ENCODE results near the gene JKAMP. TPM values are rescaled to one million over a fixed set of nuclear protein-coding genes. Genes with fewer than 3 reads are reported as not detected.

JKAMP gene
- total RNA-seq, 2 donors from 2014 or later, result 31.6 to 31.7 TPM

DNA sequence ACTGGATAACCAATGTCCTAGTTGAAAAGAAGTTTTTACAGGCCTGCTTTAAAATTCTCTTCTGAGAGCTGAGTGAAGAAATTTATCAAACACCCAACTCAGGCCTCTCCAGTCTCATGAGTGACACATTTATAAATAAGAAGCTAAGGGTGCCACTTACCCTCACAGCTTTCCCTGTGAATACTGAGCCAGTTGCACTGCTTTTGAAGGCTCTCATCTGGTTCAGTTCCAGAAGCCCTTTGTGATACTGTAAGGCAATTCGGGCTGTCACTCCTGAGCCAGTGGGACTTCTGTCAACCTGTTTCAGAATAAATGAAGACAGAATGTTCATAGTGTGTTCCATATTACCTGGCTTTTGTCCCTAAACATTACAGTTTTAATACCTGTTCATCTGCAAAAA, 8.6 kb upstream of the JKAMP start:
- peak; percentile 80 to 82 for ATAC-seq
- DNase-seq, result no peak
- intact Hi-C loops (cut with DNase I), result no loop called here

GRCh38 chr14:59478540-59478939, 5.8 kb upstream of the JKAMP start:
- DNase-seq (no peak), ATAC-seq (no peak)
- intact Hi-C loops (cut with DNase I), result no loop called here

DNA sequence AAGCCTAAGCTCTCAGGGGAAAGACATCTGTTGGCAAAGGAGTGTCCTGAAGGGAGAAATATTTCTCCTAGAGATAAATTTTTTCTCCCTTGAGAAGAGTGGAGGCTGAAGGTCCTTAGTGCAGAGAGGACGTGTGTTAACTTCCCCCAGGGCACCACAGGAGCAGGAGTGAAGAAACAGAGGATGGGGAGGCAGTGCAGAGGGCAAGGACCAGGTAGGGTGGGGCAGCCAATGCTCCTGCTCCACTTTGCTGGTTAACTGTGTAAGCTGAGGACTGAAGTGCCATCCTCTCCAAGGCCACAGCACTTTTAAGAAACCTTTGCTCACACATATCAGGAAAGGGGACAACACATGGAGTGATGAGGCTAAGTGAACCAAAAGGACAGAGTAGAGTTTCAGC, 4.2 kb upstream of the JKAMP start:
- ATAC-seq, result no peak
- intact Hi-C loops (cut with DNase I), result no loop called here
- no peak for DNase-seq

DNA sequence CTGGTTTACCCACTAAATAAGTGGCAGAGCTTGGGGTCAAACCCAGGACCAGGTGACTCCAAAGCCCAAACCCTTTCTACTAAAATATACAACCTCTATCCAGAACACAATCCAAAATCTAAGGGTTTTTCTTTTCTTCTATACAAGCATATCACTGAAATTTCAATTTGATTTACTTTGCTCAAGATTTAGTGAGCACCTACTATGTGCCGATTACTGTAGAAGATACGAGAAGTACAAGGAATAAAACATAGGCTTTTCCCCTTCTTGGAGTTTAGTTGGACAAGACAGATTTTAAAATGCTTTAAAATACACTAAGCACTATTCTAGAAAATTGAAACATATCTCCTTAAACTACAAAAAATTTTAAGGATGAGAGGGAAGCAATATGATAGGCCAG, 2.9 kb upstream of the JKAMP start:
- DNase-seq (no peak), ATAC-seq (no peak)
- intact Hi-C loops (cut with DNase I), result no loop called here

GRCh38 chr14:59481871-59482540, 2.3 kb upstream of the JKAMP start:
- intact Hi-C loops (cut with DNase I), result no loop called here
- DNase-seq (no peak), ATAC-seq (no peak)

GRCh38 chr14:59482541-59483331, 1.6 kb upstream of the JKAMP start:
- peak; percentile 41 for DNase-seq
- intact Hi-C loops (cut with DNase I), result no loop called here

GRCh38 chr14:59483363-59483762, 954 bp upstream of the JKAMP start:
- DNase-seq, result peak; percentile 23
- intact Hi-C loops (cut with DNase I), result no loop called here
- peak; percentile 9 to 29 for ATAC-seq

More at GRCh38 chr14:59482541-59483331, 1.6 kb upstream of the JKAMP start:
- ATAC-seq, result peak in 1 of 2 donors; percentile 52

- DNase-seq (no peak), ATAC-seq (peak; percentile 48 to 62)
- intact Hi-C loops (cut with DNase I), result no loop called here
These were observed 390 bp downstream of the JKAMP start for GRCh38 chr14:59484639-59485175.

DNA sequence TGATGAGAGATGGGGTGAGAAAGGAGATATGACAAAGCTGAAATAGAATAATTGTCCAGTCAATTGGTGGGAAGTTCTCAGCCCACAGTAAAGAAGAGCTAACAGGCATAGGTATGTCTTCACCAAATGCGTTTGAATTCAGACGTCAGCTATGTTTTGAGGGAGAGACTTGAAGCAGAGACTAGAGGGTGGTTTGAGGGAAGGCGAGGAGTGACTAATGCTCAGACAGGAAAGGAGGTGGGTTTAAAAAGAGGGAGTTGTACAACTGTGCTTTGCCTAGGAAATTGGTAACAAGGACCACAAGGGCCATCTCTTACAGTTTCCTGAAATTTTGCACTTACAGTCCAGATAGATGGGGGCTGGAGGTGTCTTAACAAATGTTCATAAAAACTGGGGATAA, 6.4 kb downstream of the JKAMP start:
- DNase-seq (no peak), ATAC-seq (no peak)
- intact Hi-C loops (cut with DNase I), result no loop called here

- DNase-seq (no peak), ATAC-seq (no peak)
- intact Hi-C loops (cut with DNase I), result no loop called here
These were observed 8.1 kb downstream of the JKAMP start for GRCh38 chr14:59492384-59492783.

GRCh38 chr14:59500732-59501131, 16.4 kb downstream of the JKAMP start:
- intact Hi-C loops (cut with DNase I), result loop anchor here (10.0 kb wide), 1 partner anchor 684 kb away; no protein-coding TSS in a partner anchor
- no peak for ATAC-seq
- no peak for DNase-seq

GRCh38 chr14:59503256-59503655, 18.9 kb downstream of the JKAMP start:
- intact Hi-C loops (cut with DNase I), result loop anchor here (10.0 kb wide), 1 partner anchor 682 kb away; no protein-coding TSS in a partner anchor
- DNase-seq, result no peak
- no peak for ATAC-seq

GRCh38 chr14:59507063-59507751, 22.9 kb downstream of the JKAMP start:
- DNase-seq (peak; percentile 37), ATAC-seq (peak; percentile 61 to 77)
- intact Hi-C loops (cut with DNase I), result loop anchor here (10.0 kb wide), 1 partner anchor 678 kb away; no protein-coding TSS in a partner anchor

DNA sequence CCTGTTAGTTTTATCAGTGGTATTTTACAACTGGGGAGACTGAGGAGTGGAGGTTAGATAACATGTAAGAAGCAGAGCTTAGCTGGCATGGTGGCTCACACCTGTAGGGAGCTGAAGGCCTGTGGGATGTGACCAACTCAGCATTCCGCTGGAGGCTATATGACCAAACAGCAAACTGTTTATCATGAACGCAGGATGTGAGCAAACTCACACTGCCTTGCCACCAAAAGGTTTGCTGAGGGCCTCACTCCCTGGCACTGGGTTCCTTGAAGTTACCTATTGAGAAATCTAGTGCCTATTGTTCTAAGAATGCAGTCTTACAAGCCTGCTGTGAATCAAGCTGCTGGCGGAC, 23.4 kb downstream of the JKAMP start:
- intact Hi-C loops (cut with DNase I), result loop anchor here (10.0 kb wide), 1 partner anchor 677 kb away; no protein-coding TSS in a partner anchor
- ATAC-seq, result no peak
- DNase-seq, result no peak

DNA sequence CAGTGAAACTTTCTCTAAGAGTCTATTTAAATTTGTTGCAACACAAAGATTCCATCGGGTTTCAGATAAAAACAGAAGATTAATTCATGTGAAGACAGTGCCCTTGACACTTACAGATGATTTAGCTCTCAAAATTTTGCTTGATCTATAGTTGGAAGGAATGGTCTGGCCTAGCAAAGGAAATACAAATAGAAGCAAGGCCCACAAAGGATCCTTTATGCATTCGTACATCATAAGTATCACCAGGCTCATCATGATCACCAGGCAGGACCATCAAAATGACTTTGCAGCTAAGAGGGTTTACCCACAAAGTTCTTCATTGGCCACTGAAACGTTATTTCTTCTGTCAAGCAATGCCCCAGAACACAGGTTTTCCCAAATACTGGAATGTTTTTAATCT, 24.8 kb downstream of the JKAMP start:
- DNase-seq (no peak), ATAC-seq (no peak)
- intact Hi-C loops (cut with DNase I), result loop anchor here (10.0 kb wide), 1 partner anchor 676 kb away; no protein-coding TSS in a partner anchor

- no peak for DNase-seq
- intact Hi-C loops (cut with DNase I), result no loop called here
- ATAC-seq, result peak in 1 of 2 donors; percentile 34
These were observed 25.7 kb downstream of the JKAMP start for GRCh38 chr14:59510001-59510400.

GRCh38 chr14:59510966-59511365, 26.6 kb downstream of the JKAMP start:
- DNase-seq (no peak), ATAC-seq (no peak)
- intact Hi-C loops (cut with DNase I), result no loop called here

DNA sequence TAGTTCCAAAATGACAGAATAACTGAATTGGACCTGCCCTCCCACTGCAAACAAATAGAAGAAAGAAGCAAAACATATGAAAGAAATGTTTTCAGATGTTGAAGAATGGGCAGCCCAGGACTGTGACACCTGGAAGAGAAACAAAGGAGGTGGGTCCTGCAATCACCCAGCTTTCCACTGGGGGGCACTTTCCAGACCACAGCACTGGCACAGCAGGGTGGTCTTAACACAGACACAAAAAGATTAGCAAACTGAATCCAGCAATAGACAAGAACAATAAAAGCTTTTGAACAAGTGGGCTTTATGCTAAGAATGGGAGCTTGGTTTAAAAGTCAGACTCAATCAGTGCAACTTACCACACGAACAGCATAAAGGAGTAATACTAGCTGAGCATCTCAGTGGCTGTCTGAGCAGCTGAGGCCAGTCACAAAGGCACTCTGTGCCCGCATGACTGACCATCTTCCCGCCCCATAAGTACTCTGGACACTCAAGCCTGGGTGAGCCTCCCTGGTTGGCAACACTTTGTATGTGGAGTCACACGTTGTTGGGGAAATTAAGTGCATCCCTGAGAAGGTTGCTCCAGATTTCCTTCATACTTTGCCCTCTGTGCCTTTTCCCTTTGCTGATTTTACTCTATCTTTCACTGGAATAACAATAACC, 27.7 kb downstream of the JKAMP start:
- ATAC-seq, result no peak
- intact Hi-C loops (cut with DNase I), result no loop called here
- DNase-seq, result no peak

GRCh38 chr14:59520224-59520623, 35.9 kb downstream of the JKAMP start:
- no peak for DNase-seq
- intact Hi-C loops (cut with DNase I), result no loop called here

More at GRCh38 chr14:59520224-59520623, 35.9 kb downstream of the JKAMP start:
- ATAC-seq, result no peak
